HFFc6 (cell line): ENCODE data around the gene RRAS2. TPM values are rescaled to one million over a fixed set of nuclear protein-coding genes. Genes with fewer than 3 reads are reported as not detected.

ENCODE experiments used
- DNase-seq: peaks from one replicate; pipeline ENCODE4 v3.0.0-alpha.2; 2018
- H3K27ac Mint-ChIP-seq: 2 replicates; pipeline ENCODE4 v1.8.0; 2020; ENCODE audit warnings: mild to moderate bottlenecking, mixed read lengths
- H3K27me3 Mint-ChIP-seq: 2 replicates; pipeline ENCODE4 v1.8.0; 2021; ENCODE audit warnings: mild to moderate bottlenecking, moderate library complexity, mixed read lengths; ENCODE audit not compliant: insufficient read depth
- H3K36me3 Mint-ChIP-seq: 2 replicates; pipeline ENCODE4 v1.8.0; 2021; ENCODE audit warnings: low read depth, mixed read lengths
- H3K4me1 Mint-ChIP-seq: 2 replicates; pipeline ENCODE4 v1.8.0; 2020; ENCODE audit warnings: low read depth, mixed read lengths
- H3K4me3 Mint-ChIP-seq: 2 replicates; pipeline ENCODE4 v1.8.0; 2020; ENCODE audit warnings: mild to moderate bottlenecking, moderate library complexity, mixed read lengths
- H3K9me3 Mint-ChIP-seq: 2 replicates; pipeline ENCODE4 v1.8.0; 2020; ENCODE audit warnings: mild to moderate bottlenecking, mixed read lengths
- CTCF ChIP-seq: fragments of 200-600 bp; sonication (generic); IDR thresholded peaks from 2 replicates; pipeline ENCODE4 v1.5.0; 2021; ENCODE audit warnings: antibody characterized with exemption, mild to moderate bottlenecking
- total RNA-seq, 6 experiments: library from RNA; stranded (reverse); fragmentation: NEBNext Ultra II Directional; extraction: Animal tissue kit (Norgen Biotek cat#: 25700); gene quantifications; 2 replicates in 1 of 6; 3 replicates in 5 of 6; pipeline ENCODE4 v1.2.3, GENCODE V29; 2021

The RRAS2 gene
- total RNA-seq, 6 experiments from 2014 or later = 89.6 to 122 (median 103) TPM

- H3K9me3 Mint-ChIP-seq = no peaks in the 10 kb centered on the region
- peak; percentile 15 for DNase-seq
- peaks cover 5% of the 10 kb centered on the region; the same call in 1 of the 2 replicates for H3K36me3 Mint-ChIP-seq
- no peak overlapping the region for H3K4me3 Mint-ChIP-seq
- H3K4me1 Mint-ChIP-seq = peaks cover 78% of the 10 kb centered on the region
- TF ChIP-seq CTCF = no peak
- no peaks in the 10 kb centered on the region; the same call in none of the 2 replicates for H3K27me3 Mint-ChIP-seq
- H3K27ac Mint-ChIP-seq = no peak overlapping the region
Measured at GRCh38 chr11:14320020-14320419, 39.0 kb downstream of the RRAS2 start.

- peaks cover 78% of the 10 kb centered on the region for H3K4me1 Mint-ChIP-seq
- H3K27me3 Mint-ChIP-seq = no peaks in the 10 kb centered on the region; the same call in 1 of the 2 replicates
- H3K36me3 Mint-ChIP-seq = peaks cover 5% of the 10 kb centered on the region; the same call in 1 of the 2 replicates
Measured at GRCh38 chr11:14318581-14318981, 40.4 kb downstream of the RRAS2 start.

GRCh38 chr11:14317659-14318325, 41.2 kb downstream of the RRAS2 start:
- no peak for TF ChIP-seq CTCF
- H3K27ac Mint-ChIP-seq = no peak overlapping the region
- H3K9me3 Mint-ChIP-seq = no peaks in the 10 kb centered on the region
- peaks cover 78% of the 10 kb centered on the region for H3K4me1 Mint-ChIP-seq
- H3K27me3 Mint-ChIP-seq = no peaks in the 10 kb centered on the region; the same call in 1 of the 2 replicates
- DNase-seq = no peak
- no peak overlapping the region for H3K4me3 Mint-ChIP-seq
- H3K36me3 Mint-ChIP-seq = peaks cover 5% of the 10 kb centered on the region; the same call in 1 of the 2 replicates

More at GRCh38 chr11:14318581-14318981, 40.4 kb downstream of the RRAS2 start:
- no peak overlapping the region for H3K4me3 Mint-ChIP-seq
- DNase-seq = no peak
- peak overlapping the region; percentile 29; the same call in 1 of the 2 replicates for H3K27ac Mint-ChIP-seq
- no peak for TF ChIP-seq CTCF
- H3K9me3 Mint-ChIP-seq = no peaks in the 10 kb centered on the region

GRCh38 chr11:14315130-14315529, 43.9 kb downstream of the RRAS2 start:
- no peaks in the 10 kb centered on the region for H3K9me3 Mint-ChIP-seq
- no peak overlapping the region for H3K27ac Mint-ChIP-seq
- peaks cover 70% of the 10 kb centered on the region for H3K4me1 Mint-ChIP-seq
- H3K27me3 Mint-ChIP-seq = no peaks in the 10 kb centered on the region; the same call in 1 of the 2 replicates
- TF ChIP-seq CTCF = no peak
- peaks cover 5% of the 10 kb centered on the region; the same call in 1 of the 2 replicates for H3K36me3 Mint-ChIP-seq
- no peak overlapping the region for H3K4me3 Mint-ChIP-seq
- DNase-seq = no peak

GRCh38 chr11:14314127-14314526, 44.9 kb downstream of the RRAS2 start:
- peaks cover 5% of the 10 kb centered on the region; the same call in 1 of the 2 replicates for H3K36me3 Mint-ChIP-seq
- no peaks in the 10 kb centered on the region for H3K9me3 Mint-ChIP-seq
- DNase-seq = no peak
- H3K27ac Mint-ChIP-seq = no peak overlapping the region
- TF ChIP-seq CTCF = no peak
- H3K27me3 Mint-ChIP-seq = no peaks in the 10 kb centered on the region; the same call in 1 of the 2 replicates
- peaks cover 61% of the 10 kb centered on the region for H3K4me1 Mint-ChIP-seq
- H3K4me3 Mint-ChIP-seq = no peak overlapping the region
